CD4-positive, alpha-beta T cell treated with Interleukin-15 for 1 hour (primary cell): ENCODE results near the gene ASB1.
"Not testable (repeated sequence)": the region's sequence is repeated elsewhere in the genome, so short reads cannot be mapped to it uniquely, and the experiment has no call there.

Source experiments
- DNase-seq: peaks from one replicate; pipeline ENCODE4 v3.0.0-alpha.2; 2020

Gene ASB1

DNA sequence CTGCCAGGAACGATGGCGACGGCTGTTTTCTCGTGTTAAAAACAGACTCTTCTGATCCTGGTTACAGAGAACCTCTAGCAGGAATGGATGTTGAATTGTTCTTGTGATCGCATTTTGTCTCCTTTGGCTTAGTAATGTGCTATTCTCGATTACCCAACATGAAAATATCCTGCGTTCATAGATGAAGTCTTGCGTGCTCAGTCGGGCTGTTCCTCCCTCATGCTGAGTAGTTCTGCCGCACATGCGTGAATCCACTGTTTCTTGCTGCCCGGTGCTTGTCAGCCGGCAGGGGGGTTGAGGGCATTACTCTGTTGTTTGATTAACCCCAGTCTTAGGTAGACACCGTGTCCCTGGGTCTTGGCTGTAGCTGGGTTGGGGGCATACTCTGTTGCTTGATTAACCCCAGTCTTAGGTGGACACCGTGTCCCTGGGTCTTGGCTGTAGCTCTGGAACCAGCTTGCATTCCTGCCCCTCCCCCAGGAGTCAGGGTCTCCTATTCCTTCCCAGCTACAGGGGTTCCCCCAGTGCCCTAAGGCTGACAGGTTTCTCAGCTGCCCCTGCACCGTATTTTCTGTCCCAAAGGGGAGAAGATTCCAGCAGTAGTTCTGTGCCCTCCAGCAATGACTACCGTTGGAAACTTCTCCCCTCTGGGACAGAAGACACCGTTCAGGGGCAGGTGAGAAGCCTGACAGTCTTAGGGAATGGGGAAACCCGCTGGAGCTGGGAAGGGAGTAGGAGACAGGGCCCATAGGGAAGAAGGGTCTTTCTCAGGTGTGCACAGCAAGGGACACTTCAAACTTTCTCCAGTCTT lies 22.1 kb upstream of the ASB1 start:
- no peak for DNase-seq

DNA sequence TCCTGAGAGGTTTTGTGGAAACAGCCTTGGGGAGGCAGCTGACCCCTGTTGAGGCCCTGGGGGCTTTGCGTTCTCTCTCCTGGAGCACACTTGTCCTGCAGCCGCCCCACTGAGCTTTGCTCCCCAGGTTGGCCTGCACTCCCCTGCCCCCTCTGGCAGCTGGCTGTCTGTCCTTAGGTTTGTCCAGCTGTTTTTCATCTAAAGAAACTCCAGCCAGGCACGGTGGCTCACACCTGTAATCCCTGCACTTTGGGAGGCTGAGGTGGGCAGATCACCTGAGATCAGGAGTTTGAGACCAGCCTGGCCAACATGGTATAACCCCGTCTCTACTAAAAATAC lies 21.5 kb upstream of the ASB1 start:
- DNase-seq: not testable (repeated sequence)

DNA sequence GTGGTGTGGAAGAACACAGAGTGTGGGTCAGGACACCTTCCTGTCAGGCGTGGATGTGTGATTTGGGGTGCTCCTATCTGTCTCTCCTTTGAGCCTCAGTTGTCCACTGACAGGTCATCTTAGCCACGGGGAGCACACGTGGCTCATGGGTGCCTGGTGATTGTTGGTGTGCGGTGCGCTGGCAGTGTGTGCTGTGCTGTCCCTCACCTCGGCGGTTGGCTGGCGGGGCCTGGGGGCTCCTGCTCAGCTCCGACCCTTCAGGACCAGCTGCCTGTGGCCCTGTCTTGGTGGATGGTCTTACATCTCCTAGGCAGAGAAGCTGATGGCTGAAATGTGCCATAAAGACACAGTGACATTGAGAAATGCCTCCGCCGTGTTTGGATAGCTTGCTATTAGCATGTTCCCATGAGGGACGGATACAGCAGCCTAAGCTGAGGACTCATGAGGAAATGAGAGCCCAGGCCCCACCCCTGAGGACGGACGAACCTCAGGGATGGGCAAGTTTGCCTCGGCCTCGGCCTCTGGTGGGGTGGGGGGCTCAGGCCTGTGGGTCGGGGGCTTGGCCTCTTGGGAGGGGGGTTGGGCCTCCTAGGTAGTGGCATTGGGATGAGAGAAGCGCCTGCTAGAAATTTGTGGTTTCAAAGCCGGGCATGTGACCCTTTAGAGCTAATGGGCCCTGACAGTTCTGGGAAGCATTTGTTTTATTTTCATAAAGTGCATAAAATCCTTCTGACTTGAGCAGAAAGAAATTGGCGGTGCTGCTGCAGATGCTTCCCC lies 20.3 kb upstream of the ASB1 start:
- no peak for DNase-seq

DNA sequence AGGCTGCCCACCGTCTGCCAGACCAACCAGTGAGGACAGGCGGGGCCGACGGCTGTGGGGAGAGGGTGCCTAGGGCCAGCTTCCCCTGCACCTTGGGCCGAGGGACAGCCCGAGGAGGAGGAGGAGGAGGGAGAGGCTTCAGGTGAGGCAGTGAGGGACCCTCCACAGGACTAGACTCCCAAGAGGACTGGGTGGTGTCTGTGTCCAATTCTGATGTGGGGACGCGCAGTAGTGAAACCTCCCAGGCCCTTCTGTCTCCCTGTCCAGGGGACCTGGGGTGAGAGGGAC lies 19.8 kb upstream of the ASB1 start:
- DNase-seq: no peak

DNA sequence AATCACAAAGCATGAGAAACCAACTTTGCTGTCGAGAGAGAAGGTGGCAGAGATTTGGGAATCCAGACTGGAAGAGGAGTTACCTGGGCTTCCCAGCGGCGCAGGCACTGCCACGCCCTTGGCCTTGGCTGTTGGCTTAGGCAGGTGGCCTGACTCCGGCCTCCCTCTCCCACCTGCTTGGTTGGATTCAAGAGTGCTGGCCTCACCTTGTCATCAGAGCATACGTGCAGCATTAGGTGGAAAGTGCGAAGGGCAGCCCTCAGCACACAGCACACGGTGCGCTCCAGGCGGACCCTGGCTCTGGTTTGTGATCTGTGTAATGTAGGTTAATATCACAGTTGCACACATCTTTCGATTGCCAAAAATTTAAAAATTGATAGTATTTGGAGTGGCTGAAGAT lies 19.2 kb upstream of the ASB1 start:
- no peak for DNase-seq

DNA sequence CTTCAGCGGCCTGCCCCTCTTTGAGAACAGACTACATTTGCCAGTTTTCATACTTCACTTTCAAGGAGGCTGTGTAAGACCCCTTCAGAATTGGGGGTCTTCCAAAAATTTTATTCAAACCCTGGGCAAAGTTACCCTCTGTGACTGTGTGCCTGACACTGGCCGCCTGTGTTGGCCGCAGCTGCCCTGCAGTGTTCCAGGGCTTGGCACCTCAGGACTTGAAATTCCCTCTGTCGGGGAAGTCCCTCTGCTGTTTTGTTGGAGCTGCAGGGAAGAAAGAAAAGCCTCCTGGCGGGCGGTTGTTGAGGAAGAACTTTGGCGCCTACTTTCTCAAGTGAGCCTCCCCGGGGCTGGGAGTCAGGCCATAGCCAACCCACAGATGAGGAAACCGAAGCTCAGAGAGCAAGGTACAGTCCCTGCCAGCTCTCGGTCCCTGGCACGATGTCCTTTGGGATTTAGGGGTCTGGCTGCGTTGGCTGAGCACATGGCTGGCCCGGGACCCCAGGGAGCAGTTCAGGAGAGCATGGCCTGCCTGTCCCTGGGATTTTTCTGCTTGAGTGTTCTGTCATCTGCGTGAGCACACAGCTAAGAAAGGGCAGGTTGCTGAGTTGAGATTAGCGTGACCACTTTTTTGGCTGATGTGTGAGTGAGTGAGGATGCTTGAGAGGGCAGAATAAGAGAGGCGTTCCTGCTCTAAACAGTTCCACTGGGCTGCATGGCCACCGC lies 17.9 kb upstream of the ASB1 start:
- no peak for DNase-seq

DNA sequence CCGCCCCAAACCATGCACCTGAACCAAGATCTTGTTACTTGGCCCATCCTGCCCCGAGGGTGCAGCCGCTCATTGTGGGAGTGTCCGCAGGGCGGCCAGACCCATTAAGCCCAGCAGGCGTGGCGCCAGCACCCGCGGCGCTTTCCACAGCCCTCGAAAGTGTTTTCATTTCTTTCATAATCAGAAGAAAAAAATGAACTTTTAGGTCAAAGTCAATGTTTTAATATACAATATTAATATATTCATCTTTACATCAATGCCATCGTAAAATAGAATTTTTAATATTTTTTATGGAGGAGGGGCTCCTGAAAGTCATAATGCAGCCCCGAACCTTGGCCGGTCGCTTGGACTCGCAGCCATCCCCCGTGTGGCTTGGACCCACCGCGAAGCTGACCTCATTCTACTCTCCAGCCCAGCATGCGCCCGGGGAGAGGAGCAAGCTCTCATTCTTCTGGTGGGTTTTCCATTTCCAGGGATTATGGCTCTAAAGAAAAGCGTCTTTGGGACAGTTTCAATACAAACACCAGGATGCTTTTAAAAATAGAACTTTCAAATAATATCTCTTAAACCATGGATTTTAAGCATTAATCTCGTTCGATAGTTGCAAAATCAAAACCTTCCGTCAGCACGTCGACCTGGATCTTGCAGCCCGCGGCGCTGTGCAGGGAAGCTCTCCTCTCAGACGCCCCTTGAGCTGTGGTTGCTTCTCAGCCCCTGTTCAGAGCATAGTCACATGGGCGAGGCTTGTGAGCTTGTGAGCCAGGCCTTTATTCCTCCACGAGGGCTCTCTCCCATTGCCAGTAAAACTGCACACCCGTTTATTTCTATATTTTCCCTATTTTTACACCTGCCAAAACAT lies 17.2 kb upstream of the ASB1 start:
- DNase-seq: no peak

DNA sequence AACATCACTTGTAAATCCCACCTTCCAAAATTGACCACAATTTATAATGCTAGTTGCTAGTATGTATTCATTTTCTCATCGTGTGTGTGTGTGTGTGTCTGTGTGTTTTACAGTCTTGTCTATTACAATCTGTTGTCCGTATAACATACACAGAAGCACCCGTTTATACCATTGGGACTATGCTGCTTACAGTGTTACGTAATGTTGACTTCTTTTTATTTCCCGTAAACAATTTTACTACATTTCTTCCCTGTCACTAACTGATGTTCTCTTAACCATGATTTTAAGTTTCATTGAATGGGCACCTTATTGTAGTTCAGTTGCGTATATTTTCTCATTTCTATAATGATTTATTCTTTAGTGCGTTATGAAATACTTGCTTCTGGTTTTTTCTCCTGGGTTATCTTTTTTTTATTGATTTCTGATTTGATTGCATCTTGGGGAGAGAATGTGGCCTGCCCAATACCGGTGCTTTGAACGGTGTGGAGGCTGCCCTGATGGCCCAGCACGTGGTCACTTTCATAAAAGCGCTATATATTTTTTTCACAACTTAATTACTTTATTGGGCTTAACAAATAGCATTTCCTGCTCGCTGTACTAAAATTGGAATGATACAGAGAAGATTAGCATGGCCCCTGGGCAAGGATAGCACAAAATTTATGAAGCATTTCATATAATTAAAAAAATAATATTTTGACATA lies 14.5 kb upstream of the ASB1 start:
- DNase-seq: no peak

DNA sequence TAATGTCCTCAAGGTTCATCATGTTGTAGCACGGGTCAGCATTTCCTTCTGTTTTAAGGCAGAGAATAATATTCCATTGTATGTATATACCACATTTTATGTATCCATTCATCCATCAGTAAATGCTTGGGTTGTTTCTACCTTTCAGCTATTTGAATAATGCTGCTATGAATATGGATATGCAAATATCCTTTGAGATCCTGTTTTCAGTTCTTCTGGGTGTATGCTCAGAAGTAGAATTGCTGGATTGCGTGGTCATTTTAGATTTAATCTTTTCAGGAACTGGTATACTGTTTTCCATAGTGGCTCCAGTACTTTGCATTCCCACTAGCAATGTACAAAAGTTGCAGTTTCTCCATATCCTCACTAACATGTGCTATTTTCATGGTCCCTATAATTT lies 13.4 kb upstream of the ASB1 start:
- DNase-seq: no peak

DNA sequence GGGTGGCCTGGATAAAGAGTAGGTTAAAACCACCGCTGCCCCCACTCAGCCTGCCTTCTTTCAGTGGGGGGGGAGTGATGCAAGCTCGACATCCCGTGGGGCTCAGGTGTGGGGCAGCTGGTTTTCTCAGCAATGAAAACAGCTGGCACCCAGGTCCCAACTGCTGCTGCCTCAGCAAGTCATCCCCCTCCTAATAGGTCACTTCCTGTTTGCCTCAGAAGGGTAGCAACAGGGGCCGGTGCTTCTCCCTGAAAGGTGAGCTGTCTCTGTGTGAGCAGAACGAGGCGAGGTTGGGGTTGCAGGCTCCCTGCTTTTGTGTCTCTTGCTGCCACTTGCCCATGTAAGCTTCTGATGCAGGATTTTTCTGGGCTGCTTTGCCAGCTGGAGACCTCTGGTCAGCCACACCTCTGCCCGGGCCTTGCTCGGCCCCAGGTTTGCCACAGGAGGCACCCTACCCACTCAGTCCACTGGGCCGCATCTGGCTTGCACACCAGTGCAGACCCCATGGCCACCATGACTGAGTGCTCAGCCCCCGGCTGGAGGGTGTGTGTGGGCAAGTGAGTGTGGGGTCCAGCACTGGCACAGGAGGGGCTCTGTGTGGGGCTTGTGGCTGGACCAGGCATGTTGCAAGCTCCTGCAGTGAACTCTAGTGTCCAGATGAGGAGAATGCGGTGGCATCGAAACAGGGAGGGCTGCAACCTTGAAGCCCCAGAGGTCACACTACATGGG lies 11.5 kb upstream of the ASB1 start:
- no peak for DNase-seq

DNA sequence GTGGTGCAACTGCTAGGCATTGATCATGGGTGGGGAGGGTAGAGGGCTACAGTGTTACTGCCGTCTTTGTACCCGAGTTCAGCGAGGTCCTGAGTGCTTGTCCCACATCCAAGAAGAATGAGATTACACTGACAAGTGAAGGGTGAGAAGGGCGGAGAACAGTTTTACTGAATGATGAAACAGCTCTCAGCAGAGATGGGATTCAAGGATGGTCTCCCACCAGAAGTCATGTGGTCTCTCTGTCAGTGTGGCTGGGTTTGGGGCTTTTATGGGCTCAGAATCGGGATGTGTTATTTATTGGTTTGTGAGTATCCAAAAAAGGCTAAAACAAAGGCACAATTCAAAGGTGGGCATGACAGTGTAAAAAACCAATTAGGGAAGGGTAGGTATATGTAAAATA lies 10.8 kb upstream of the ASB1 start:
- no peak for DNase-seq

DNA sequence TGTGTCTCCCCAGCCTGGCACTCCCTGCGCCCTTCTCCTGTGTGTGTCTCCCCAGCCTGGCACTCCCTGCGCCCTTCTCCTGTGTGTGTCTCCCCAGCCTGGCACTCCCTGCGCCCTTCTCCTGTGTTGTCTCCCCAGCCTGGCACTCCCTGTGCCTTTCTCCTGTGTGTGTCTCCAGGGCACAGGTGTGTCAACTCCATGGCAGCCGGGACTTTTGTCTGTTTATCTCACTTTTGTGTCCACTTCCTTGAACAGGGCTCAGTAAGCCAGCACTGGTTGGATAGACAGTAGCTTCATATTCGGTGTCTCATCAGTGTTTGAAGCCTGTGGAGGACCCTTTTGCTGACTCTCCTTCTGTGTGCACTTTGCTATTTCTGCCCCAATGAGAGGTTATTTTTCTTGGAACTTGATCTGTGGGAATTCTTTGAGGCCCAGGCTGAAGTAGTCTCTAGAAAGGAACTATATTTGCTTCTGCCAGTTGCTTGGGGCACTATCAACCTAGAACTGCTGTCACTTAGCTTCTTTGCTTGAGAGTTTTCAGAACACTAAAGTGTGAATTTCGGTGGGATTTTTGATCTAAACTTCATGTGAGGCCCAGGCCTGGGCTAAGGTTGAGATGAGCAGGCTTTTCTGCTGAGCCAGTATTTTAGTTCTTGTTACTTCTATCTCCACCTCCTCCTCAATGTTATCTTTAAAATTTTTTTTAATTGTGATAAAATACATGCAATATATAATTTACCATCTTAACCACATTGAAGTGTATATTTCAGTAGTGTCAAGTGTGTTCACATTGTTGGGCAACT lies 8.3 kb upstream of the ASB1 start:
- DNase-seq: no peak

DNA sequence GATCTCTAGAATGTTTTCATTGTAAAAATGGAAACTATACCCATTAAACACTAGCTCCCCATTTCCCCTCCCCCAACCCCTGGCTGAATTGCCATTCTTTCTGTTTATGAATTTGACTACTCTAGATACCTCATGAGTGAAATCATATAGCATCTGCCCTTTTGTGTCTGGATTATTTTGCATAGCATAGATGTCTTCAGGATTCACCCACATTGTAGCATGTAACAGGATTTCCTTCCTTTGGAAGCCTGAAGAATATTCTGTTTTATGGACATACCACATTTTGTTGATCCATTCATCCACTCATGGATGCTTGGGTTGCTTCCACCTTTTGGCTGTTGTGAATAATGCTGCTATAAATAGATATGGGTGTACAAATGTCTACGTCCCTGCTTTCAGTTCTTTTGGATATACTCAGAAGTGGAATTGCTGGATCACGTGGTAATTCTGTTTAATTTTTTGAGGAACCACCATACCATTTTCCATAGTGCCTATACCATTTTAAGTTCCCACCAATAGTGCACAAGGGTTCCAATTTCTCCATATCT lies 7.7 kb upstream of the ASB1 start:
- no peak for DNase-seq

DNA sequence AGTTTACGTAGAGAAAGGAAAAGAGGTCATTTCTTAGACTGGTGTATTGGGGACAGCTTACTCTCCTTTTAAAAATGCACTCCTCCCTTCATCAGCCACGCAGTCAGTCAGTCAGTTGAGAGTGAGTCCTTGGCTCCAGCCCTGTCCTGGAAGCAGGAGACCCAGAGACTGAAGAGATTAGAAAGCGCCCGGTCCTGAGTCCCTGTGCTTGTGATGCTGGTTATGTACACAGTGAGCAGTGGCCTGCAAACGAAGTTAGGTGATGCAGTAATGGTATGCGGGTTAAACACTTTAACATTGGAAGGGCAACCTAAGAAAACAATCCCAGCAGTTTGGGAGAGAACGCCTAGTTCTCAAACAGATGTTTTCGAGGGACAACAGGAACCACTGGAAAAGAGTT lies 6.3 kb upstream of the ASB1 start:
- no peak for DNase-seq

DNA sequence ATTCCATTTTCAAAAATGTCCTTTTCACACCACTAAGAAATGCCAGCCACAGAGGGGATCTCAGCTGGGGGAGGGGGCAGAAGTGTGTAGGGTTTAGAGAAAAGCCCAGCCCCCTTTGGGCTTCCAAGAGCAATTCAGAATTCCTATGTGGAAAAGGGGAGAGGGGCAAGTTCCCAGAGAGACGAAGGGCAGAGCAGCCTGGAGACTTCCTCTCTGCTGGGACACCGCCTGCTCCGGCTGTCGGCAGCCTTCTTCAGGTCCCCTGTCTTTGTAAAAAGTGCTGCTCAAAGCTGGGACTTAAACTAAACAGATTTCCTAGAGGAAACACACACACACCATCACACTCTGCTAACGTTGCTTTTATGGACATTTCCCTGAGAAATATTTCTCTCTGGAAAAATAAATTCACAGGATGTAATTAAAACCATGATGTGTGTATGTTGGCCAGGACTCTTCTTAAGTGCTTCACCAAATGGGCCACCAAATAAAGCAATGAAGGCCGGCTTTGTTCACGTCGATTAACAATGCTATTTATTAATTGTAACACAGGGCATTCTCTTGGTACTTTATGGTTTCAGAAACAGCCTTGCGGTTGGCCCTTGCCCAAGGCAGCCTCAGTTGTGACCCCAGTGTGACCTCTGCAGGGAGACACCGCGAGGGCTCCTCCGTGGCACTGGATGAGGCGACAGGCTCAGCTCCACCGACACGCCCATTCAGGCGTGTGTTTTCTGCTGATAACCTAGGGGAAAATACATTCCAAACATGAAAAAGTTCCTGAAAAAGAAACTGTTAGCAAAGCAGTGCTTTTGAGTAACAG lies 5.6 kb upstream of the ASB1 start:
- DNase-seq: no peak

DNA sequence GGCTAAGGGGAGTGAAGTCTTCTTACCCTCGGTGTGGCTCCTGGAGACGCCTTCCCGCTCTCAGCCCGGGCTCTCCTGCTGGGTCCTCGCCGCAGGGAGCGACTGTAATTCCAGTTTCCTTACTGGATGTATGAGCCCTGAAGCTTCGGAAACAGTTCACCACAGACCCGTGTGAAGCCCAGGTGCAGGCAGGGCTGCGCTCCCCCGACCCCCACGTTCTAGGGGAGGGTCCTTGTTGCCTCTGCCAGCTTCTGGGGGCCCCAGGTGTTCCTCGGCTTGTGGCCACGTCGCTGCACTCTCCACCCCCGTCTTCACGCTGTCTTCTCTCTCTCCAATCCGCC lies 5.1 kb upstream of the ASB1 start:
- DNase-seq: no peak

DNA sequence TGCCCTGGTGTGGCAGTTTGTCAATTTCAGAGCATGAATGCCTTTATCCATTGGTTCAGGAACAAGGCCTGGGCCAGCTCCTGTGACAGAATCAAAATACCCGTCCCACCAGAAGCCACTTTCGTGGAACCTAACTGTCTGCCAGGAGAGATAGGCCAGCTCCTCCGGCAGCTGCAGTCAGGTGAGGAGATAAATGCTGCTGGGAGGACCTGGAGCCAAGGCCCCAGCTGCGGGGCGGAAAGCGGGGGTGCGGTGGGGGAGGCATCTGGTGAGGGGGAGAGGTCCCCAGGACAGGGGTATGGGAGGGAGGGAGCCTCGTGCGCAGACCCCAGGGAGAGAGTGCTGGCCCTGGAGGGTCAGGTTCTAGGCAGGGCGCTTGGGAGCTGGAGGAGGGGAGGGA lies 4.4 kb upstream of the ASB1 start:
- DNase-seq: no peak

DNA sequence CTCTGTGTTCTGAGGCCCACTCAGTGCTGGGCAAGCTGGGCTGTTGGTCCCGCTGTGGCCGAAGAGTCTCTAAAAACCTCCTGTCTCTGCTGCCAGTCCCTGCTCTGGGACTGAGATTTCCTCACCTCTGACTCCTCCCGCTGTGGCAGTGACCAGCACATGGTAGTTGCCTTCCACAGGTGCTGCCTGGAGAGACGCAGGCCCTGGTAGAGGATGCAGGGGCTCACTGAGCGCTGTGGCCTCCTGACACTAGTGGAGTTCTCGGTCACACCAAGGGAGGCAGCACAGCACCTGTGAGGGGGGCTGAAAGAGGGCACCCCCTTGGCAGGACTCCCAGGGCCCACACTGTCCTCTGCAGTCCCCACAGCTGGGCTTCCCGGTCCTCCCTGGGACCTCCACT lies 3.8 kb upstream of the ASB1 start:
- DNase-seq: no peak

DNA sequence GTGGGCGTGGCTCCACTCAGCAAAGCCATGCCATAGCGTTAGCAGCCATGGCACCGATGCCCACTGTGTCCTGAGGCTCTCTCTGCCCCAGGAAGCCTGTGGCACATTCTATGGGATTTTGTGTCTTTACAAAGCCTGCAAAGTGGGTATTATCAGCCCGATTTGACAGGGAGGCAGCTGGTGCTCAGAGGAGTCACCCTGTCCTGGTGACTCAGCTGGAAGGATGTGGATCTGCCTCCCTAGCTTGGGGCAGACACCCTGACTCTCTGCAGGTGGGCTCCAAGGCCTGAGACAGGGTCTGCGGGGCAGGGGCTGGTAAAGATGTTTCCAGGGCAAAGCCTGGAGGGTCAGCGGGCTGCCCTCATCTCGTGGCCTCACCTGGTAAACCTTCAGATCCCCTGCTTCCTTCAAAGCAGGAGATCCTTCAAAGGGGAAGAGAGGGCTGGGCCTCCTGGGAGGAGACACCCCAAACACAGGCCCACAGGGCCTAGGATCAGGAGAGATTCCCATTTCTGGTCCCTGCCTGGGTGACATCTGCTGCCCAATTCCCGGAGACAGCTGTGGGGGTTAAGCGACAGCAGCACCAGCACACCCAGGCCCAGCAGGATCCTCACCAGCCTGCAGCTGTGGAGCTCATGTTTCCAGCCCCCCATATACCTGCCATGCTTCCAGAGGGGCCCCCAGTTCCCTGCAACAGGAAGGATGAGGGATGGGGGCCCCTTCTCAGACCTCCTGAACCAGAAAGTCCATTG lies 3.0 kb upstream of the ASB1 start:
- DNase-seq: no peak
